ENCODE data around the gene GMPR. TPM values are rescaled to one million over a fixed set of nuclear protein-coding genes. Genes with fewer than 3 reads are reported as not detected.

Gene GMPR
- polyA plus RNA-seq, result 23.8 and 55.6 TPM in 2 replicates

DNA sequence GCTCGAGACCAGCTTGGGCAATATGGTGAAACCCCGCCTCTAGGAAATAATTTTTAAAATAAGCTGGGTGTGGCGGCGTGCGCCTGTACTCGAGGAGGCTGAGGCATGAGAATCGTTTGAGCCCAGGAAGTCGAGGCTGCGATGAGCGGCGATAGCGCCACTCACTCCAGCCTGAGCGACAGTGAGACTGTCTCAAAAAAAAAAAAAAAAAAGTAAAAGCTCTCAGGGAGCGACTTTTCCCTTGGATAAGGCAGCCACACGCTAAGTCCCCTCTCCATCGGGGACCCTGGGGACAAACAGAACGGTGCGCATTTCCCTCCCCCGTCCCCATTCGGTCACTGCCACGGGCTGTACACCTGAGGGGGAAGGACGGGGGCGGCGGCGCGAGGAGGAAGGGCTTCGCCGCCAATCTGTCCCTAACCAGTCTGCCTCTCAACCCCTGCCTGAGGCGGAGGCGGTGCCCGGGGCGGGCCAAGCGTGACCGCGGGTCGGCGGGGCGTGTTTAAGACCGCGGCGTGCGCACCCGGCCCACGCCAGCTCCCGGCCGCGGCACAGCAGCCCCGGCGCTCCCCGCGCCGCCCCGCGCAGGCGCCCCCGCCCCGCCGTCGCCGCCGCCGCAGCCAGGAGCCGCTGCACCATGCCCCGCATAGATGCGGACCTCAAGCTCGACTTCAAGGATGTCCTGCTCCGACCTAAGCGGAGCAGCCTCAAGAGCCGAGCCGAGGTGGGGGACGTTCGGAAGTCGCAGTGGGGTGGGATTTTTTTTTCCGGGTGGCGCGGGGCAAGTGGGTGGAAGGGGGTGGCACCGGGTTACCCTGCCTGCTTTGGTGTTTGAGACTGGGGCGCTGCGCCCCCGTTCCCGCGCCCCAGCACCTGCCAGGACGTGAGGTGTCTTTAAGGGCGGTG is at the start of gene GMPR:
Gene GMPR, plus strand, starts transcription at position 531 of the 906 bp plus-strand sequence. Its CDS starts 107 bp downstream, at position 638.

Other genes starting within 250 kb of the GMPR start
- 10.4 and 17.1 TPM in 2 replicates for gene MYLIP, start 109.5 kb upstream of the GMPR start, polyA plus RNA-seq